Stimulated activated CD4-positive, alpha-beta T cell treated with anti-CD3 and anti-CD28 coated beads, Interleukin-12 subunit alpha, Interleukin-12 subunit beta, amount 100 ng/mL, for 24 hours (primary cell): ENCODE measurements around the gene CACNA1G.

Source experiments
- DNase-seq, 2 experiments: peaks; one replicate each; pipeline ENCODE4 v3.0.0-alpha.2; 2020; ENCODE audit warnings: low read depth in 2 of 2

CACNA1G gene

GRCh38 chr17:50588391-50589049 is 28.0 kb downstream of the CACNA1G start:
- DNase-seq: no peak

GRCh38 chr17:50589095-50589705 is 28.7 kb downstream of the CACNA1G start:
- DNase-seq: no peak

GRCh38 chr17:50590946-50591737 is 30.6 kb downstream of the CACNA1G start:
- DNase-seq: no peak

- DNase-seq: no peak
These were observed 32.8 kb downstream of the CACNA1G start for GRCh38 chr17:50593321-50593720.

- DNase-seq: no peak
These were observed 33.8 kb downstream of the CACNA1G start for GRCh38 chr17:50594128-50594823.

GRCh38 chr17:50594892-50595291 is 34.4 kb downstream of the CACNA1G start:
- no peak for DNase-seq

GRCh38 chr17:50596191-50597037 is 35.9 kb downstream of the CACNA1G start:
- DNase-seq: no peak

- no peak for DNase-seq
These were observed 38.0 kb downstream of the CACNA1G start for GRCh38 chr17:50598487-50598886.

GRCh38 chr17:50599606-50600005 is 39.1 kb downstream of the CACNA1G start:
- DNase-seq: no peak

GRCh38 chr17:50601823-50602375 is 41.4 kb downstream of the CACNA1G start:
- DNase-seq: no peak

GRCh38 chr17:50602836-50603235 is 42.3 kb downstream of the CACNA1G start:
- DNase-seq: no peak

- DNase-seq: no peak
These were observed 42.8 kb downstream of the CACNA1G start for GRCh38 chr17:50603340-50603739.

GRCh38 chr17:50604513-50604912 is 44.0 kb downstream of the CACNA1G start:
- no peak for DNase-seq

GRCh38 chr17:50605429-50605828 is 44.9 kb downstream of the CACNA1G start:
- no peak for DNase-seq

GRCh38 chr17:50607522-50608175 is 47.1 kb downstream of the CACNA1G start:
- DNase-seq: no peak

- no peak for DNase-seq
These were observed 48.3 kb downstream of the CACNA1G start for GRCh38 chr17:50608700-50609379.

GRCh38 chr17:50609380-50610074 is 49.0 kb downstream of the CACNA1G start:
- no peak for DNase-seq

- DNase-seq: no peak
These were observed 51.1 kb downstream of the CACNA1G start for GRCh38 chr17:50611634-50612033.

- DNase-seq: no peak
These were observed 51.8 kb downstream of the CACNA1G start for GRCh38 chr17:50612281-50612680.
